Right lobe of liver (tissue), 6 donors: ENCODE data around the gene MARF1. TPM values are rescaled to one million over a fixed set of nuclear protein-coding genes. Genes with fewer than 3 reads are reported as not detected.

Experiments used
- ATAC-seq, 4 donors: fragments of 200-7000 bp; cut with Tn5 transposase; one replicate each; pipeline ENCODE4 v1.9.1; 2020; ENCODE audit warnings: mild to moderate bottlenecking in 4 of 4, moderate library complexity in 4 of 4
- DNase-seq, 3 donors: peaks; one replicate each; pipeline ENCODE4 v3.0.0-alpha.2; 2020
- H3K27ac ChIP-seq, 3 donors: fragments of 200-600 bp; one replicate each; pipeline ENCODE4 v1.8.0; 2022
- H3K27me3 ChIP-seq, 2 donors: fragments of 200-600 bp; one replicate each; pipeline ENCODE4 v1.8.0; 2022
- H3K36me3 ChIP-seq, 4 donors: fragments of 200-600 bp; sonication (generic) in 1 of 4; one replicate each; pipeline versions ENCODE4 v1.5.1 to v1.8.0; 2017 to 2022; ENCODE audit warnings: control low read depth in 1 of 4
- H3K4me1 ChIP-seq, 4 donors: fragments of 200-600 bp; sonication (generic) in 1 of 4; one replicate each; pipeline versions ENCODE4 v1.5.1 to v1.8.0; 2017 to 2022; ENCODE audit warnings: control low read depth in 1 of 4
- H3K4me3 ChIP-seq, 3 donors: fragments of 200-600 bp; one replicate each; pipeline ENCODE4 v1.8.0; 2022
- H3K9me3 ChIP-seq, 4 donors: fragments of 200-600 bp; sonication (generic) in 1 of 4; one replicate each; pipeline versions ENCODE4 v1.5.1 to v1.8.0; 2017 to 2022; ENCODE audit warnings: control low read depth in 1 of 4
- CTCF ChIP-seq, 4 donors: fragments of 200-600 bp in 3 of 4; fragments of 450-650 bp in 1 of 4; IDR thresholded peaks; one replicate each; pipeline versions ENCODE4 v1.5.1 to v1.8.0; 2016 to 2022; ENCODE audit warnings: antibody characterized with exemption in 4 of 4, mild to moderate bottlenecking in 2 of 4
- POLR2A ChIP-seq: fragments of 450-650 bp; IDR thresholded peaks from one replicate; pipeline ENCODE4 v1.6.1; 2017; ENCODE audit warnings: antibody characterized with exemption, mild to moderate bottlenecking
- WGBS: methylation state at CpG from one replicate; pipeline ENCODE4 v1.1.6; 2018; ENCODE audit warnings: low coverage, low lambda C conversion rate; ENCODE audit not compliant: insufficient coverage; ENCODE audit errors: missing lambda C conversion rate; 5-methylcytosine and 5-hydroxymethylcytosine counted together
- intact Hi-C, 2 donors: fragments of 100-400 bp; cut with DNase I; formaldehyde crosslinking; loops; one replicate each; pipeline versions ENCODE4 v1.11.2 to v1.14.1; 2022
- total RNA-seq, 6 experiments: library from RNA; depleted of rRNA in 2 of 6; stranded (reverse); fragments of >200 nt in 2 of 6; fragmentation: NEBNext Ultra II Directional in 3 of 6; extraction: Animal tissue kit (Norgen Biotek cat#: 25700) in 3 of 6; gene quantifications; one replicate each; pipeline versions ENCODE4 v1.1.0 to v1.2.4, GENCODE V29; 2016 to 2023
- donor health status: DM: no; HTN: yes; CAD: no.
- donor health status: DM: no; HTN: no; CAD: no.
- donor health status: DM: no; HTN: no; CAD: no.
- donor health status: DM: no; HTN: yes; CAD: no.
- donor health status: DM: no; HTN: yes; CAD: no.

MARF1 gene
- total RNA-seq, 6 experiments from 2014 or later: 17.2 to 44.2 (median 31.2) TPM

GRCh38 chr16:15644267-15644961, 1.5 kb upstream of the MARF1 start:
- peaks cover 0 to 4% (median 0%) of the 10 kb centered on the region in 4 donors for H3K36me3 ChIP-seq
- DNase-seq (no peak), ATAC-seq (no peak)
- H3K4me3 ChIP-seq: no peak overlapping the region
- no peaks in the 10 kb centered on the region for H3K27me3 ChIP-seq
- intact Hi-C loops: no loop called here
- no peak for TF ChIP-seq POLR2A
- peak overlapping the region in 1 of 3 donors; percentile 99 for H3K27ac ChIP-seq
- 74% methylated on average over 9 of the region's 9 CpGs for WGBS
- H3K4me1 ChIP-seq: peaks cover 0 to 34% (median 5%) of the 10 kb centered on the region in 4 donors
- H3K9me3 ChIP-seq: no peaks in the 10 kb centered on the region

GRCh38 chr16:15643946-15644250, 944 bp upstream of the MARF1 start:
- Histone ChIP-seq H3K4me1 (peaks cover 0 to 34% (median 5%) of the 10 kb centered on the region in 4 donors), H3K36me3 (peaks cover 0 to 10% (median 1%) of the 10 kb centered on the region in 4 donors), H3K27ac (peak overlapping the region; percentile 98 to 99 (median 99)), H3K9me3 (no peaks in the 10 kb centered on the region), H3K27me3 (no peaks in the 10 kb centered on the region), H3K4me3 (peak overlapping the region; percentile 74 to 87 (median 77))
- DNase-seq: no peak
- no peak for TF ChIP-seq POLR2A
- no peak for TF ChIP-seq CTCF (IDR thresholded peaks at IDR 0.05)
- intact Hi-C loops: no loop called here
- ATAC-seq: no peak
- 14% methylated on average over 4 of the region's 4 CpGs for WGBS

GRCh38 chr16:15642557-15643047, 352 bp downstream of the MARF1 start:
- Histone ChIP-seq H3K27ac (peak overlapping the region; percentile 98 to 99 (median 99)), H3K4me3 (peak overlapping the region; percentile 74 to 87 (median 77)), H3K27me3 (no peaks in the 10 kb centered on the region), H3K36me3 (peaks cover 0 to 17% (median 12%) of the 10 kb centered on the region in 4 donors), H3K9me3 (no peaks in the 10 kb centered on the region), H3K4me1 (peaks cover 0 to 34% (median 5%) of the 10 kb centered on the region in 4 donors)
- no peak for TF ChIP-seq POLR2A
- TF ChIP-seq CTCF (IDR thresholded peaks at IDR 0.05): peak; percentile 11 to 30 (median 20)
- intact Hi-C loops: no loop called here
- peak; percentile 50 to 57 (median 55) for ATAC-seq
- WGBS: 0% methylated on average over 5 of the region's 23 CpGs
- peak; percentile 75 to 85 (median 76) for DNase-seq

GRCh38 chr16:15641753-15642556, 999 bp downstream of the MARF1 start:
- peak in 2 of 4 donors; percentile 5 to 20 for ATAC-seq
- TF ChIP-seq POLR2A (no peak), CTCF (IDR thresholded peaks at IDR 0.05) (no peak)
- intact Hi-C loops: no loop called here

More at GRCh38 chr16:15641753-15642556, 999 bp downstream of the MARF1 start:
- no peak for DNase-seq
- Histone ChIP-seq H3K9me3 (no peaks in the 10 kb centered on the region), H3K27ac (peak overlapping the region; percentile 98 to 99 (median 99)), H3K4me3 (peak overlapping the region; percentile 74 to 87 (median 77)), H3K36me3 (peaks cover 0 to 21% (median 12%) of the 10 kb centered on the region in 4 donors), H3K27me3 (no peaks in the 10 kb centered on the region), H3K4me1 (peaks cover 0 to 34% (median 5%) of the 10 kb centered on the region in 4 donors)
- WGBS: 8% methylated on average over 15 of the region's 15 CpGs
